Renal cortical epithelial cell (primary cell): ENCODE results near the gene ARFGAP3. TPM values are rescaled to one million over a fixed set of nuclear protein-coding genes. Genes with fewer than 3 reads are reported as not detected.

Source experiments
- DNase-seq: peaks from one replicate; pipeline ENCODE4 v3.0.0-alpha.2; 2011; ENCODE audit warnings: low read depth
- total RNA-seq: library from RNA; depleted of rRNA; stranded (reverse); fragments of >200 nt; gene quantifications from 2 replicates; pipeline ENCODE4 v1.2.3, GENCODE V29; 2014

Gene ARFGAP3
- total RNA-seq, 1 donor from 2014 or later, result 133 TPM

DNA sequence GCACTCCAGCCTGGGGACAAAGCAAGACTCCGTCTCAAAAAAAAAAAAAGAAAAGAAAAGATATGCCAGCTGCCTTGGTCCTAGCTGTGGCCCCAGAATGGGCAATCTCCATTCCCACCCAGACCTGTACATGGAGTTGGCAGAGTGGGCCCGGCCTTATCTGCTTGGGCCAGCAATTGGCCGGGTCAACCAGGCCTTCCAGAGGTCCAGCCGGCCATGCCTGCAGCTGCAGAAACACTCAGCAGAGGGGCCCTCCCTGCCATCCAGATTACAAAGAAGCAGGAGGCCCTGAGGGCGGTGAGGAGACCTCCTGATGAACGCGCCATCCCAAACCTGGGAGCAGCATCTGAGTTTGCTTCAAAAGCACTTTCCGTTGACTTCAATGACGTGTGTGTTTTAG lies 26.9 kb upstream of the ARFGAP3 start:
- DNase-seq, result no peak

DNA sequence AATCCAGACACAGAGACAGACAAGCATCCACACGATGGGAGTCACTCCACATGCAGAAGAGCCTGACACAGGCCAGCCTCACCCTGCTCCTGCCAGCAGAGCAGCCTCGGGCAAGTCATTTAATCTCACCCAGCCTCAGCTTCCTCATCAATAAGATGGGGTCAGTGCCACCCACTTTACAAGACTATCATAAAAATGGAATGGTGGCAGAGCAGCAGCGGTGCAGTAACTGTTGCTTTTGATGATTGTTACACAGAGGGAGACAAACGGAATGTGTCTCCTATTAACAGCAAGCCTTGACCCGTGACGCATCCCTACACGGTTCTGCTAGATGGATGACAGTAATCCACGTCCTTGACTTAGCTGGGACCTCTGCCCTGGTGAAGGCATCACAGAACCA lies 26.0 kb upstream of the ARFGAP3 start:
- DNase-seq, result no peak

DNA sequence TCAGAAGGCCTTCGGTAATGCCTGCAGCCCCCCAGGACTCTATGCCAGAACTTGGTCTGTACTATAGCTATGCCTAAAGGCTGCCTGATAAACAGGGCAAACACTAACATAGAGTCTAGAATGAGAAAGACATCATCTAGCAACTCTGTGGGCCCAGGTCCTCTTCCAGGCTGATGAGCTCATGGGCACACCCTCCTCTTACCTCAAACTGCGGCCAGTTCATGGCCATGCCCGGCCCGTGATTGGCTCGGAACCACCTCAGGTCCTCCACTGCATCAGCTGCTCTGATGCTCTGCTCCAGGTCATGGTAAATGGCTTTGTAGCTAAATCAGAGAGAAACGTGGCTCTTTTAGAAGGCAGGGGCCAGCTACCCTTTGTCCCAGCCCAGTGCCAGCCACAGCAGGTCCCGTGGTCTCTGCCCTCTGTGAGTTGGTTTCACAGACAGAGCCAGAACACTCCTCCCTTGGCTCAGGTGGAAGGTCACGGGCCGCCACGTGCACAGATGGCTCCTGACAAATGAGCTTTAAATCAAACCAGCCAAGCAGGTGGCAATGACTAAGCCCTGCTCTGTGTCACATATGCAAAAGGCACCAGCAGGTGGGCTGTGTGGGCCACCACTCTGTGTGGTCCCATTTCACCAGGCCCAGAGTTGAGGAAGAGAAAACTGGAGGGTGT lies 25.0 kb upstream of the ARFGAP3 start:
- peak; percentile 6 for DNase-seq

DNA sequence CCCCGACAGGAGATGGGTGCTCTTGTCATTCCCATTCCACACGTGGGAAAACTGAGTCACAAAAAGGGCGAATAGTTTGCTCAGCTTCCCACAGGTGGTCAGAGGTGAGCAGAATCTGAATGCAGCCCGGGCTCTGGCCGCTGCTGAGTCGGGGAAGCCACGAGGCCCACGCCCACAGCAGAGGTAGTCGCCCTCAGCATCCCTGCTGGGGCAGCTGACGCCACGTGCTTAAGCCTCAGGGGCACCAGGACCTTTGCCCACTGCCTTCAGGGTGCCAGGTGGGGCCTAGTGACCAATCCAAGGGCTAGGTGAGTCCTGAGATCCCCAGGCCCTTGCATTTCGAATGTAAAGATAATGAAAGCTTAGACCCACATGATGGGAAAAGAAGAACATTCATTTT lies 24.2 kb upstream of the ARFGAP3 start:
- DNase-seq, result no peak

GRCh38 chr22:42880815-42881214 lies 23.7 kb upstream of the ARFGAP3 start:
- DNase-seq, result no peak

DNA sequence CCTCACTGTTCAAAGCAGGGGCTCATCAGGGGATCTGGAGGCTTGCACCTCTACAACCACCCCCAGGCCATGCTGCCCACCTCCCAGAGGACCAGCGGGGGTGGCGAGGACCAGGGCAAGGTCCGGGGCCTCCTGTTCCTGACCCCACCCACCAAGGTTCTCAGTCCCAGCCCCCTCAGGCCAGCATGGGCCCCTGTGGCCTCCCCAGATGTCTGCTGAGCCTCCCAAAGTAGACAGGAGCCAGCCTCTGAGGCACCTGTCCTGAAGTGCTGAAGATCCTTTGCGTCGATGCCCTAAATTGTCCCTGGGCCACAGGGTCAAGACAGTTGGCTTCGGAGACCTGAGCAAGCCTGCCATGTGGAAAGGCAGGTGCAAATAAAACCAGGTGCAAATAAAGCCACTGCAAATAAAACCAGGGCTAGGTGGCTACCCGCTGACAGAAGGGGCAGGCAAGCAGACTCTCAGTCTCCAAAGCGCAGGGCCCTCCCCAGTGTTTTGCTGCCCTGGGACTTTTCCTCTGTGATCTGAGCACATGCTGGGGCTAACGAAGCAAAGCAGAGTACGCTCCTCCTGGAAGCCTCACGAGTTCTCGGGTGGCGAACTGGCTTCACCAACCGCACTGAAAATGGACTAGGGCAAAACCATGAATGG lies 22.4 kb upstream of the ARFGAP3 start:
- no peak for DNase-seq

- no peak for DNase-seq
Measured at GRCh38 chr22:42878561-42879305, 21.7 kb upstream of the ARFGAP3 start.

- no peak for DNase-seq
Measured at GRCh38 chr22:42877597-42878340, 20.7 kb upstream of the ARFGAP3 start.

- DNase-seq, result no peak
Measured at GRCh38 chr22:42877158-42877557, 20.1 kb upstream of the ARFGAP3 start.

DNA sequence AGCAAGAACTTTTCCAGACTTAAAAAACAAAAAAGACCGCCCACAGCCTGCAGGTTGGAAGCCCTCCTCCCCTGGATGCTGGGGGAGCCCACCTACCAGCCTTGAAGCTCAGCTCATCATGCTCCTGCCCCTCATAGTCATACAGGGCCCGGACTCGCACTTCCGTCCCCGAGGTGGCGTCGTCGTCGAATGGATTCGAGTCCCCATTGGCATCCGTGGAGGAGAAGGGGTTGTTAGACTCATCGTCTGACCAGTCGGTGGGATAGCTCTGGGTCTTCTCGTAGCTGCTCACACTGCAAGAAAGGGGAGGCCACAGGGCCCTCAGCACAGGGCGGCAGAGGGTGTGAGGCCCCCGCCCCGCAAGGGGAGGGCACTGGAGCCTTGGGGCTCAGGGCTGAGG lies 19.0 kb upstream of the ARFGAP3 start:
- no peak for DNase-seq

- no peak for DNase-seq
Measured at GRCh38 chr22:42874010-42874409, 16.9 kb upstream of the ARFGAP3 start.

GRCh38 chr22:42873356-42873755 lies 16.3 kb upstream of the ARFGAP3 start:
- DNase-seq, result no peak

DNA sequence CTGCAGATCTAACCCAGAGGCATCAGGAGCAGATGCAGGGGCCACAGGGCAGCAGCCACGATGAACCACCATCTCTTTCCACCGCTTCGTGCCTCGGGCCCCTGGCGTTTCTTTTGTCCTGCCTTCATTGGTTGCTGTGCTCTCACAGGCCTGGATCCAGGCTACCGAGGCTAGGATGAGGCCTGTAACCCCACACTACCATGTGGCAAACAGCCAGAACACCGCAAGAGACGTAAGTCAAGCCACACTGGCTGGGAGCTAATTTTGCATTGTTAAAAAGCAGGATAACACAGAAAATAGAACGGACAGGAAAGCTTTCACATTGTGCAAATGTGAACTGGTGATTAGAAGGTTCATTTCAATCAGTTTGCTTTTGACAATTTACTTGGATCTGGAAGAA lies 15.7 kb upstream of the ARFGAP3 start:
- DNase-seq, result no peak

GRCh38 chr22:42871146-42872050 lies 14.3 kb upstream of the ARFGAP3 start:
- DNase-seq, result no peak

GRCh38 chr22:42869888-42870480 lies 12.9 kb upstream of the ARFGAP3 start:
- no peak for DNase-seq

DNA sequence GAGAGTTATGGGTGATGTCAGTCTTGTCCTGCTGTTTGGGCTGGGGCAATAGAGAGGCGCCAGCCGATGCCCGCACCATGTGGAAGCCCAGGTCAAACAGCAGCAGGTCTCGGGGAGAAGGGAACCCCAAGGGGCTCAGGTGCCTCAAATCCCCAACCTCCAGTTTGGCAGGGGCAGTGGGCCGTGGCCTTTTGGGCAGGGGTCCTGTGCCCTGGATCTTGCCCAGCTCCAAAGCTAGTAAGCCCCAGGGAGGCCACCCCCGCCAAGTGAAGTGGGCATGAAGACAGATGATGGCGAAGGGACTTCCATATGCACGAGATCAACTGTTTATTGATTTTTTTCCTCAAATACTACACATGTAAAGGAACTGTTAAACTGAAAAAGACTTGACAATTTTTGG lies 12.4 kb upstream of the ARFGAP3 start:
- no peak for DNase-seq

GRCh38 chr22:42868751-42869251 lies 11.7 kb upstream of the ARFGAP3 start:
- no peak for DNase-seq

GRCh38 chr22:42866100-42866499 lies 9.0 kb upstream of the ARFGAP3 start:
- no peak for DNase-seq

- no peak for DNase-seq
Measured at GRCh38 chr22:42865536-42865935, 8.5 kb upstream of the ARFGAP3 start.

DNA sequence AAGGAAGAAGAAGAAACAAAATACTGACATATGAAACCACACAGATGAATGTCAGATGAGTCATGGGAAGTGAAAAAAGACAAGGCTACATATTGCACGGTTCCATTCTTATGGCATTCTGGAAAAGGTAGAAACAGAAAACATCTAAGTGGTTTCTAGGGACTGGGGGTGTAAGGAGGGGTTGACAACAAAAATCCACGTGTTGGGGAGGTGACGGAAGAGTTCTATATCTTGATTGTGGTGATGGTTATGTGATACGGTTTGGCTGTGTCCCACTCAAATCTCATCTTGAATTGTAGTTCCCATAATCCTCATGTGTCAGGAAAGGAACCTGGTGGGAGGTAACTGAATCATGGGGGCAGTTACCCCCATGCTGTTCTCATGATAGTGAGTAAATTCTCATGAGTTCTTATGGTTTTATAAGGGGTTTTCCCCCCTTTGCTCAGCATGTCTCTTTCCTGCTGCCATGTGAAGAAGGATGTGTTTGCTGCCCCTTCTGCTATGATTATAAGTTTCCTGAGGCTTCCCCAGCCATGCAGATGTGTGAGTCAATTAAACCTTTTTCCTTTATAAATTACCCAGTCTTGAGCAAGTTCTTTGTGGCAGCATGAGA lies 6.4 kb upstream of the ARFGAP3 start:
- peak; percentile 91 for DNase-seq
